HFFc6 (cell line): ENCODE data around the gene RIN2. TPM values are rescaled to one million over a fixed set of nuclear protein-coding genes. Genes with fewer than 3 reads are reported as not detected.

Experiments used
- DNase-seq: peaks from one replicate; pipeline ENCODE4 v3.0.0-alpha.2; 2018
- H3K27ac Mint-ChIP-seq: 2 replicates; pipeline ENCODE4 v1.8.0; 2020; ENCODE audit warnings: mild to moderate bottlenecking, mixed read lengths
- H3K27me3 Mint-ChIP-seq: 2 replicates; pipeline ENCODE4 v1.8.0; 2021; ENCODE audit warnings: mild to moderate bottlenecking, moderate library complexity, mixed read lengths; ENCODE audit not compliant: insufficient read depth
- H3K36me3 Mint-ChIP-seq: 2 replicates; pipeline ENCODE4 v1.8.0; 2021; ENCODE audit warnings: low read depth, mixed read lengths
- H3K4me1 Mint-ChIP-seq: 2 replicates; pipeline ENCODE4 v1.8.0; 2020; ENCODE audit warnings: low read depth, mixed read lengths
- H3K4me3 Mint-ChIP-seq: 2 replicates; pipeline ENCODE4 v1.8.0; 2020; ENCODE audit warnings: mild to moderate bottlenecking, moderate library complexity, mixed read lengths
- H3K9me3 Mint-ChIP-seq: 2 replicates; pipeline ENCODE4 v1.8.0; 2020; ENCODE audit warnings: mild to moderate bottlenecking, mixed read lengths
- CTCF ChIP-seq: fragments of 200-600 bp; sonication (generic); IDR thresholded peaks from 2 replicates; pipeline ENCODE4 v1.5.0; 2021; ENCODE audit warnings: antibody characterized with exemption, mild to moderate bottlenecking
- total RNA-seq, 6 experiments: library from RNA; stranded (reverse); fragmentation: NEBNext Ultra II Directional; extraction: Animal tissue kit (Norgen Biotek cat#: 25700); gene quantifications; 2 replicates in 1 of 6; 3 replicates in 5 of 6; pipeline ENCODE4 v1.2.3, GENCODE V29; 2021

Gene RIN2
- total RNA-seq, 6 experiments from 2014 or later: 41.0 to 44.0 (median 43.5) TPM

- Mint-ChIP-seq H3K27me3 (no peaks in the 10 kb centered on the region; the same call in 1 of the 2 replicates), H3K36me3 (0 out of 2 replicates have a peak, but pooled peaks cover 7% of the 10 kb centered on the region), H3K4me3 (no peak overlapping the region), H3K27ac (no peak overlapping the region), H3K9me3 (no peaks in the 10 kb centered on the region), H3K4me1 (peaks cover 7% of the 10 kb centered on the region; the same call in 1 of the 2 replicates)
- DNase-seq: no peak
- TF ChIP-seq CTCF: no peak
These were observed 12.3 kb downstream of the RIN2 start for GRCh38 chr20:19770375-19770774.

- no peak for DNase-seq
- no peak overlapping the region for H3K4me3 Mint-ChIP-seq
- no peak overlapping the region for H3K27ac Mint-ChIP-seq
- peaks cover 7% of the 10 kb centered on the region; the same call in 1 of the 2 replicates for H3K4me1 Mint-ChIP-seq
- H3K27me3 Mint-ChIP-seq: no peaks in the 10 kb centered on the region; the same call in 1 of the 2 replicates
- H3K36me3 Mint-ChIP-seq: 0 out of 2 replicates have a peak, but pooled peaks cover 7% of the 10 kb centered on the region
- no peaks in the 10 kb centered on the region for H3K9me3 Mint-ChIP-seq
- no peak for TF ChIP-seq CTCF
These were observed 13.0 kb downstream of the RIN2 start for GRCh38 chr20:19771031-19771430.

GRCh38 chr20:19773471-19773870 is 15.4 kb downstream of the RIN2 start:
- Mint-ChIP-seq H3K4me3 (no peak overlapping the region), H3K27ac (no peak overlapping the region), H3K4me1 (no peaks in the 10 kb centered on the region), H3K9me3 (no peaks in the 10 kb centered on the region), H3K36me3 (0 out of 2 replicates have a peak, but pooled peaks cover 7% of the 10 kb centered on the region), H3K27me3 (no peaks in the 10 kb centered on the region)
- DNase-seq: no peak
- no peak for TF ChIP-seq CTCF

GRCh38 chr20:19774135-19774933 is 16.3 kb downstream of the RIN2 start:
- no peak overlapping the region for H3K4me3 Mint-ChIP-seq

More at GRCh38 chr20:19774135-19774933, 16.3 kb downstream of the RIN2 start:
- no peak for TF ChIP-seq CTCF
- Mint-ChIP-seq H3K27me3 (no peaks in the 10 kb centered on the region), H3K27ac (no peak overlapping the region), H3K9me3 (no peaks in the 10 kb centered on the region), H3K4me1 (no peaks in the 10 kb centered on the region), H3K36me3 (0 out of 2 replicates have a peak, but pooled peaks cover 7% of the 10 kb centered on the region)
- no peak for DNase-seq
